Measurements from ENCODE around the gene PROM2.

PROM2 gene

DNA sequence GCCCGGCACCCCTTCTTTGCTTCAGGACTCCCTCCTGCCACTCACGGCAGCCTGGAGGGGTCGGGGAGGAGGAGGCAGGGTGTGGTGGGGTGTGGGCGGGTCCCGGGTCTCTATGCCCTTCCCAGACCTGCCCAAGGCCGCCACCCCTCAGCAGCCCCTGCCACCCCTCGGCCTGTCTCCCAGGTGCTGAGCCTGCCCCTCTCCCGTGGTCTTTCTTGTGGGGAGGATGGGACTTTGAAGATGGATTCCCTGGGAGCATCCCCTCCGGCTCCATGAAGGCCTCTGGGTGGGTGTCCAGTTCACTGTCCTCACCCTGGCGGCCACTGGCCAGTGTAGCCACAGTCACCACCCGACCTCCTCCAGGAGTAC, 46.1 kb downstream of the PROM2 start:
- Histone ChIP-seq H3K4me1 (ENCODE audit: control insufficient read depth, low read depth, low read length) (no peaks in the 10 kb centered on the region), H3K27me3 (ENCODE audit: control insufficient read depth, insufficient read depth, low read length) (no peaks in the 10 kb centered on the region), H3K4me3 (ENCODE audit: low read length) (no peak overlapping the region), H3K9ac (ENCODE audit: low read length) (no peak overlapping the region), H3K27ac (ENCODE audit: low read length) (no peak overlapping the region), H3K36me3 (ENCODE audit: control insufficient read depth, low read depth, low read length) (no peaks in the 10 kb centered on the region), H3K9me3 (ENCODE audit: control insufficient read depth, low read depth, low read length) (no peaks in the 10 kb centered on the region)

- Histone ChIP-seq H3K27ac (ENCODE audit: low read length) (no peak overlapping the region), H3K36me3 (ENCODE audit: control insufficient read depth, low read depth, low read length) (no peaks in the 10 kb centered on the region), H3K9ac (ENCODE audit: low read length) (no peak overlapping the region), H3K4me3 (ENCODE audit: low read length) (no peak overlapping the region), H3K9me3 (ENCODE audit: control insufficient read depth, low read depth, low read length) (no peaks in the 10 kb centered on the region), H3K4me1 (ENCODE audit: control insufficient read depth, low read depth, low read length) (no peaks in the 10 kb centered on the region), H3K27me3 (ENCODE audit: control insufficient read depth, insufficient read depth, low read length) (no peaks in the 10 kb centered on the region)
Measured at GRCh38 chr2:95320986-95321767, 46.9 kb downstream of the PROM2 start.

DNA sequence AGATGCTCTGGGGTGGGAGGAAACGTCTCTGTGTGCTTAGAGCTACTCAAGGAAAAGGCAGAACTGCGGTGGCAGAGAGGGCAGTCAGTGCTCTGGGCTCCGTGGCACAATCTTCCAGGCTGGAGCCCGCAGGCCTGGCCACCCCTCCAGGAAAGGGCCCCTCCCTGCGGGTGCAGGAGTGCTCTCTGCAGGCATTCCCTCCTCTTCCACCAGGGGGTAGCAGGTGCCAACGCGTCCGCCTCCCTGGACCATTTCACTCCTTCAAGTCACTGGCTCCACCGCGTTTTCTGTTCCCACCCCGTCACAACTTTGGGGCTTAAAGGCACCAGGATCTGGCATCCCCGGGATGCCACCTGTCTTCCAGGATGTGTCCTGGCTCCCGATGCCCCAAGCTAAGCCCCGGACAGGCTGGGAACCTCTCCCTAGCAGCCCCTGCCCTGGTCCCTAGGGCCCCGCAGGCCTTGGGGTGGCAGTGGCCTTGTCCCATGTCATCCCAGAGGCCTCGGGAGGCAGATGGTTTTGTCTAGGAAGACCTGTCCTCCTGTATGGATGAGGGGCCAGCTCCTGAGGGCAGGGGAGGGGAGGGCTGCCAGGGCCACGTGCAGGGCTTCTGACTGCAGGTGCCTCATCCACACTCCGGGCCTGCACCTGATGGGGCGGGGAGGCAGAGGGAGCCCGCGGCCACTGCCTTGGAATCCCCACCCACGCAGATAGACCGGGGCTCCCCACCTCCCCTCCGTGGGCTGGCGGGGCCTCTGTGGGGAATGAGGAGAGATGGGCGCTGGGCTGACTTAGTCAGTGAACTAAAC, 49.3 kb downstream of the PROM2 start:
- H3K4me1 ChIP-seq (ENCODE audit: control insufficient read depth, low read depth, low read length), result no peaks in the 10 kb centered on the region
- no peak overlapping the region for H3K27ac ChIP-seq (ENCODE audit: low read length)
- H3K4me3 ChIP-seq (ENCODE audit: low read length), result no peak overlapping the region
- no peaks in the 10 kb centered on the region for H3K27me3 ChIP-seq (ENCODE audit: control insufficient read depth, insufficient read depth, low read length)
- no peak overlapping the region for H3K9ac ChIP-seq (ENCODE audit: low read length)
- no peaks in the 10 kb centered on the region for H3K9me3 ChIP-seq (ENCODE audit: control insufficient read depth, low read depth, low read length)
- no peaks in the 10 kb centered on the region for H3K36me3 ChIP-seq (ENCODE audit: control insufficient read depth, low read depth, low read length)

- no peaks in the 10 kb centered on the region for H3K36me3 ChIP-seq (ENCODE audit: control insufficient read depth, low read depth, low read length)
- H3K9me3 ChIP-seq (ENCODE audit: control insufficient read depth, low read depth, low read length), result no peaks in the 10 kb centered on the region
- H3K27ac ChIP-seq (ENCODE audit: low read length), result no peak overlapping the region
- no peaks in the 10 kb centered on the region for H3K4me1 ChIP-seq (ENCODE audit: control insufficient read depth, low read depth, low read length)
- H3K4me3 ChIP-seq (ENCODE audit: low read length), result no peak overlapping the region
- no peaks in the 10 kb centered on the region for H3K27me3 ChIP-seq (ENCODE audit: control insufficient read depth, insufficient read depth, low read length)
- no peak overlapping the region for H3K9ac ChIP-seq (ENCODE audit: low read length)
Measured at GRCh38 chr2:95325026-95325425, 50.8 kb downstream of the PROM2 start.

DNA sequence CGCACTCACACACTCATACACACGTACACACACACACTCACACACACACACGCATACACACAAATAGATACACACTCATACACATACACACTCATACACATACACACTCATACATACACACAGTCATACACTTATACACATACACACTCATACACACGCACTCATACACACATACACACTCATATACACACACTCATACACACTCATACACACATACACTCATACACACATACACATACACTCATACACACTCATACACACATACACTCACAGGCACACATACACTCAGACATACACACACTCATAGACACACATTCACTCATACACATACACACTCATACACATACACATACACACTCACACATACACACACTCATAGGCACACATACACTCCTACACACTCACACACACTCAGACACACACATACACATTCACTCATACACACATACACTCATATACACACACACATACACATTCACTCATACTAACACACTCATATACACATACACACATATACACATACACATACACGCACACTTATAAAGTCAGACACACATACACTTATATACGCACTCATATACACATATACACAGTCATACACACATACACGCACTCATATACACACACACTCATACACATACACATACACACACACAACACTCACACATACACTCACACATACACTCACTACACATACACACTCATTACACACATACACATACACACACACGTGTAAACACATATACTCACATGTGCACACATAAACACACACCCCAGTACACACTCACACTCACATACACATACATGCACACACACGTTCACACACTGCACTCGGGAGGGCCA, 51.6 kb downstream of the PROM2 start:
- Histone ChIP-seq H3K4me1 (ENCODE audit: control insufficient read depth, low read depth, low read length) (no peaks in the 10 kb centered on the region), H3K9me3 (ENCODE audit: control insufficient read depth, low read depth, low read length) (no peaks in the 10 kb centered on the region), H3K4me3 (ENCODE audit: low read length) (no peak overlapping the region), H3K36me3 (ENCODE audit: control insufficient read depth, low read depth, low read length) (no peaks in the 10 kb centered on the region), H3K27ac (ENCODE audit: low read length) (no peak overlapping the region), H3K27me3 (ENCODE audit: control insufficient read depth, insufficient read depth, low read length) (no peaks in the 10 kb centered on the region), H3K9ac (ENCODE audit: low read length) (no peak overlapping the region)

GRCh38 chr2:95326433-95327140, 52.3 kb downstream of the PROM2 start:
- no peaks in the 10 kb centered on the region for H3K9me3 ChIP-seq (ENCODE audit: control insufficient read depth, low read depth, low read length)
- H3K27ac ChIP-seq (ENCODE audit: low read length), result no peak overlapping the region
- H3K9ac ChIP-seq (ENCODE audit: low read length), result no peak overlapping the region
- no peak overlapping the region for H3K4me3 ChIP-seq (ENCODE audit: low read length)
- no peaks in the 10 kb centered on the region for H3K36me3 ChIP-seq (ENCODE audit: control insufficient read depth, low read depth, low read length)
- H3K4me1 ChIP-seq (ENCODE audit: control insufficient read depth, low read depth, low read length), result no peaks in the 10 kb centered on the region
- H3K27me3 ChIP-seq (ENCODE audit: control insufficient read depth, insufficient read depth, low read length), result no peaks in the 10 kb centered on the region

DNA sequence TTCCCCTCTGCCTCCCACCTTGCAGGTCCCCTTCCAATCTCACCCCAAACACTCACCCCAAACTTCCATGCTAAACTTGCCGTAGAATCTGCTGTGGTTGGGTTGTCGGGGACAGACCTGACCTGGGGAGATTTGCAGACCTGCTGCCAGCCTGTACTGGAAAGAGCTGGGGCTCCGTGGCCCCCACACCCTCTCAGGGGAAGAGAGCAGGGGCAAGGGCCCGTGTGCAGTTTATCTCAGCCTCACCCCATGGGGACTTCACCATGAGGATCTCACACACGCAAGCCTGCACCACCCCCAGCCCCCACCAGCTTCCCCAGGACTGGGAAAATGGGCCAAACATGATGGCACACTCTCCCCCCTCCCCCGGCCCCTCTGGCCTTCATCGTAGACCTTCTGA, 53.6 kb downstream of the PROM2 start:
- H3K9ac ChIP-seq (ENCODE audit: low read length), result no peak overlapping the region
- H3K36me3 ChIP-seq (ENCODE audit: control insufficient read depth, low read depth, low read length), result no peaks in the 10 kb centered on the region
- H3K27me3 ChIP-seq (ENCODE audit: control insufficient read depth, insufficient read depth, low read length), result no peaks in the 10 kb centered on the region
- H3K4me1 ChIP-seq (ENCODE audit: control insufficient read depth, low read depth, low read length), result no peaks in the 10 kb centered on the region
- H3K4me3 ChIP-seq (ENCODE audit: low read length), result no peak overlapping the region
- no peaks in the 10 kb centered on the region for H3K9me3 ChIP-seq (ENCODE audit: control insufficient read depth, low read depth, low read length)
- H3K27ac ChIP-seq (ENCODE audit: low read length), result no peak overlapping the region

GRCh38 chr2:95328358-95329125, 54.3 kb downstream of the PROM2 start:
- H3K9me3 ChIP-seq (ENCODE audit: control insufficient read depth, low read depth, low read length), result no peaks in the 10 kb centered on the region
- H3K9ac ChIP-seq (ENCODE audit: low read length), result no peak overlapping the region
- no peak overlapping the region for H3K27ac ChIP-seq (ENCODE audit: low read length)
- H3K4me1 ChIP-seq (ENCODE audit: control insufficient read depth, low read depth, low read length), result no peaks in the 10 kb centered on the region
- H3K4me3 ChIP-seq (ENCODE audit: low read length), result no peak overlapping the region
- no peaks in the 10 kb centered on the region for H3K36me3 ChIP-seq (ENCODE audit: control insufficient read depth, low read depth, low read length)
- no peaks in the 10 kb centered on the region for H3K27me3 ChIP-seq (ENCODE audit: control insufficient read depth, insufficient read depth, low read length)

GRCh38 chr2:95329401-95329800, 55.2 kb downstream of the PROM2 start:
- no peaks in the 10 kb centered on the region for H3K9me3 ChIP-seq (ENCODE audit: control insufficient read depth, low read depth, low read length)
- H3K27me3 ChIP-seq (ENCODE audit: control insufficient read depth, insufficient read depth, low read length), result no peaks in the 10 kb centered on the region
- no peak overlapping the region for H3K27ac ChIP-seq (ENCODE audit: low read length)
- H3K4me3 ChIP-seq (ENCODE audit: low read length), result no peak overlapping the region
- no peaks in the 10 kb centered on the region for H3K4me1 ChIP-seq (ENCODE audit: control insufficient read depth, low read depth, low read length)
- no peaks in the 10 kb centered on the region for H3K36me3 ChIP-seq (ENCODE audit: control insufficient read depth, low read depth, low read length)
- no peak overlapping the region for H3K9ac ChIP-seq (ENCODE audit: low read length)

GRCh38 chr2:95329891-95330793, 55.9 kb downstream of the PROM2 start:
- no peak overlapping the region for H3K27ac ChIP-seq (ENCODE audit: low read length)
- no peaks in the 10 kb centered on the region for H3K4me1 ChIP-seq (ENCODE audit: control insufficient read depth, low read depth, low read length)
- no peaks in the 10 kb centered on the region for H3K9me3 ChIP-seq (ENCODE audit: control insufficient read depth, low read depth, low read length)
- no peak overlapping the region for H3K4me3 ChIP-seq (ENCODE audit: low read length)
- no peak overlapping the region for H3K9ac ChIP-seq (ENCODE audit: low read length)
- H3K27me3 ChIP-seq (ENCODE audit: control insufficient read depth, insufficient read depth, low read length), result no peaks in the 10 kb centered on the region
- H3K36me3 ChIP-seq (ENCODE audit: control insufficient read depth, low read depth, low read length), result no peaks in the 10 kb centered on the region
